NCI-H226 (cell line): ENCODE measurements around the gene RTN4RL1.
"Not testable (repeated sequence)": the region's sequence is repeated elsewhere in the genome, so short reads cannot be mapped to it uniquely, and the experiment has no call there.

ENCODE experiments used
- DNase-seq: peaks from one replicate; pipeline ENCODE4 v3.0.0-alpha.2; 2015

RTN4RL1 gene

DNA sequence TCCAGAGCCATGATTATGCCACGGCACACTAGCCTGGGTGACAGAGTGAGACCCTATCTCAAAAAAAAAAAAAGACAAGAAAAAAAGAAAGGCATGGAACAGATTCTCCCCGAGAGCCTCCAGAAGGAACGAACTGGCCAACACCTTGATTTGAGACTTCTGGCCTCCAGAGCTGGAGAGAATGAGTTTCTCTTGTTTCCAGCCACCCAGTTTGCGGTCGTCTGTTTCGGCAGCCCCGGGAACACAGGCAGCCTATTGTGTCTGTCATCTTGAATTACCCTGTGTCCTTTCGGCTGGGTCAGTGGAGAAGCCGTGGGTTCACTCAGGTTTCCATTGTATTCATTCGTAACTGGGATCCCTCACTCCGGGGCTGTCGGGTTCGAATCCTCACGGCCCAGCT is 111.4 kb downstream of the RTN4RL1 start:
- no peak for DNase-seq

DNA sequence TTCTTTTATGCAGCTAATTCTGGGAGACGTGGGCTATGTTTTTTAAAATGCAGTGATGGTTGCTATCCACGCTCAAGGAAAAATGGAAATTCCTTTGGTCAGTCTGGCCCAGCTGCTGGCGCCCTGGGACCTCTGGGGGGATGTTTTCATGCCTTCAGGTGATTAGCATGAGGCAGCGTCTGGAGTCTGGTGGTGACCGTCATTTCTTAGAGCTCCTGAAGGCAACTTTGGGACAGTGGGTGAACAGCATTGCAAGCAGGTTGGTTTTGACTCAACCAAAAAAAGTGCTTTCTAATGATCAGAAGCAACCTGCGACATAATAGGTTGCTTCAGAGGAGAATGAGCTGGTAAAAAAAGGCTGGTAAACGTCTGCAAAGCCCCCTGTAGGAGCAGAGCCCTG is 113.0 kb downstream of the RTN4RL1 start:
- DNase-seq: no peak

DNA sequence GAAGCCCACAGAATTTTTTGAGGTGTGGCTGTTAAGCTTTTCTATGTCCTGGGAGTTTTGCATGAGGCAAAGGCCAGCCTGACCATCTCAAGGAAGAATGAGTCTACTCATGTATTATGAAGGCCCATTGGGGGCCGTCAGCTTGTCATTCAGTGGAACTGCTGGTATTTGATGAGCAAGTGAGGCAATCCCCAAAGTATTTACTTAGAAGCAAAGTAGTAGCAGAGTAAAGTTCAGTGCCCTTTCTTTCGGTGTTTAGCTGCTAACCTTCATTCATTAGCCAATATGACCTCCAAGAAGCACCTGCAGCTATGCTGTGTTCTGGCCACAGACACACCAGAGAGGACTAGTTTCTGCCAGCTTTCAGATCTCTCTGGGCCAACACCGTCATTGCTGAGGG is 115.1 kb downstream of the RTN4RL1 start:
- DNase-seq: no peak

DNA sequence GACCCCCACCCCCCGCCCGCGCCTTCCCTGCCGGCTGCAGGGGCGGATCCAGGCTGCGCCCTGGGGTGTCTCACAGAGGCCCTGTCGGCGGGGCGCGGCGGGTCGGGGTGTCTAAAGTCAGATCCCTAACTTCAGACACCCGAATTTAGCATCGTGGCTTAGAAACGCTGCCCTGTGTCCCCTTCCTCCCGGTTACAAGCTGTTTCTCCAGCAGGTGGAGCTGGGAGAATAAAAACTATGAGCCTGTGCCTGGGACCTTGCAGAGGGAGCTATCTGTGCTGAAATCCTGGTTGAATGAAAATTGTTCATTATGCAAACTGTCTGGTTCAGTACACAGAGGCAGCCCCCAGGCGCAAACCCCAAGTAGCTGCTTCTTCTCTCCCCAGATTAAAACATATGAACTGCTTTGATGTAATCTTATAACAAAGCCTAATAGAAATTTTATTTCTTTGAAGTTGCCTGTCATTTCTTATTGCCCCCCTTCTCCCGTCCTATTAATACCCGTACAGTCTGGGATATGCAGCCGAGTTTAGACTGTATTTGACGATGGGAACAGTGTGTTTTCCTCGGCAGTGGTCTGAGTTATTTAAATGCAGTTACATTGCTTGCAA is 116.3 kb downstream of the RTN4RL1 start:
- DNase-seq: peak; percentile 52

DNA sequence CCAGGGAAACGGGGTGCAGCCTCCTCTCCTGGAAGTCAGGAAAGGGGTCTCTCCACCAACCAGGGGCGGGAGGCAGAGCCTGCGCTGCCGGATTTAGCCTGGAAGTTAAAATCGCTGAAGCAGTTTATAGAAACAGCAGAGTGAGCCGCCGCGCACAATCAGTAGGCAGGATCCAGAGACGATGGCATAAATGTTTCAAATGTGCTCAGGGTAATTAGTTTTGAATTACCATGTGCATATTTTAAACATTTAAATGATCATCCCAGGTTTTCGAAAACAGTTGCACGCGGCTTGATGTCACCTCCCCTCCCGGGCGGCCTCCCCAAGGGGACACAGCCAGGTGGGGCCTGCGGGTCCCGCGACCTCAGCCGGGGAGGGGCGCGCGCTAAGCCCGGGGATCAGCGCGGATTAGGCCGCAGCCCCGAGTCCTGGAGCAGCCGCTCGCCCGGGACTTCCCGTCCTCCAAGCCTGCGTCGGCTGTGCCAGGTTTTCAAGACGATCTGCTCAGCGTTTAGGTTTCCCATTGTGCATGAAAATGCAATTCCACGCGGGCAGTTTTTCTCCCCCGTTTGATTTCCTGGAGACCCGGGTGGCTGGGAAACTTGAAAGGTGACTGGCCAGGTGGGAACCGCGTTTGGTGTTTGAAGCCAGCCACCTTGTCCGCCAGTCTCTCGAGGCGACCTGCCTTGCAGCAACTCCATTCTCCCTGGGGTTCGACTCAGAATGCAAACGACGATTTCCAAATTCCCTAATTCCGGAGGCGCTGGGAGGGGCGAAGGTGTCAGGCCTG is 117.0 kb downstream of the RTN4RL1 start:
- no peak for DNase-seq

DNA sequence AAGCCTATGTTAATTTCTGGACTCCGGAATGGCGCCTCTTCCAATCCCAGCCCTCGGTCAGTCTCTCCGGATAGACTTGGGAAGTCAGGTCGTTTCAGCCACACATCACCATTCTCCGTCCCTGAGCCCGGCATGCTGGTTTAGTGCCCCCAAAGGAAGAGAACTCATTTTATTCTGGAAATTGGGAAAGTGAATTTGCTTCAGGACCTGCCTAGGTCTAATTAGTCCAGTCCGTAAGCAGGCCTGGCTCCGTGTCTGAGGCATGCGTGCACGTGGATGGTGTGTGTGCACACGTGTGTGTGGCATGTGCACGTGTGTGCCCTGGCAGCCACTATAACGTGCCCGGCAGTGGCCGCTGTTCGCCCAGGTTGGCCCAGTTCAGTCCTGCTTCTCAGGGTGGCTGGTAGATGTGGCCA is 117.9 kb downstream of the RTN4RL1 start:
- no peak for DNase-seq

DNA sequence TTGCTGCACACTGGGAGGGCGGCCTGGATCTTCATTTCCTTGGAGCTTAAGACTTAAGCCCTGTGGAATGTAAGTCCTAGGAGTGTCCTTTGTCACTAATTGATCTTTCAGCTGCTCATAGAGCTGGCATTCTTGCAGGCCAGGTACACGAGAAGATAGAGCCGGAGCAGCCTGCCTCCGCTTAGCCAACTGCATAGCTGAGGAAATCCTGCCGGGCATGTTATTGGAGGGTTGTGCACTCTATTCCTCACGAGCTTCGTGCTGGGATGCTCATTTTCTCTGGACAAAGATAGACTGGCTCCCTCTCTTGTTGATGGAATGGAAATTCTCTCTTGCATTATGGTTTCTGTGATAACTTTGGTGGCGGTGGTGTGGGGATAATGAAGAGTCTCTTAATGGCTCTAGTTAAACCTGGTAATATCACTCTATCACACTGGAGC is 118.5 kb downstream of the RTN4RL1 start:
- DNase-seq: no peak

DNA sequence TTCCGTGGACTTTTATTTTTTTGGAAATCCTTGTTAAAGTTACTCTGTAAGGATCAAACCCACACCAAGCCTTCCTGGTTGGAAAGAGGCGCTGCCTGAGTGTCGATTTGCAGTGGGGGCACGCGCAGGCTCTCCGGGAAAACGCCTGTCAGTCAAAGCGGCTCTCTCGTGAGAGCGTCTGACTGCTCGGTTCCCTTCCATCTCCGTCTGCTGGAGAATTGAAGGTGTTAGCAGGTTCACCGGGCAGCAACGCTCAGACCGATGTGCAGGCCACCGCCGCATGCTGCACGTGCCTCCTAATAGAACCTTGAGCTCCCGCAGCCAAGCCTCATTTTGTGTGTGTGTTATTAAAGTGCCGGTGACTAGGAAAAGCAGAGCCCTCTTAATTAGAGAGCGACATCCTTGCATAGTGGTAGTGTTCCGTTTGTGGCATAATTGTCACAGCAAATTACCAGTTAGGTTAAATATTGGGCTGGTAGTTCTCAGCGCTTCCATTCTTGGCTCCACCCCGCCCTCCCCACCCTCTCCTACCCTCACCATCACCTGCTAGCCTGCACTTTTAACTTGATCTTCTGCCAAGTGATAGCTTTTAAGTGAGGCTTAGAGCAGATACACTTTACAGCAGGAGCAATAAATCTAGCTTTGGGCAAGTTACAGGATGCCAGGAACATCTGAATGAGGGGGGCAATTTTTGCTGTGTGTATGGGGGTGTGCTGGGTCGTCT is 119.8 kb downstream of the RTN4RL1 start:
- no peak for DNase-seq

DNA sequence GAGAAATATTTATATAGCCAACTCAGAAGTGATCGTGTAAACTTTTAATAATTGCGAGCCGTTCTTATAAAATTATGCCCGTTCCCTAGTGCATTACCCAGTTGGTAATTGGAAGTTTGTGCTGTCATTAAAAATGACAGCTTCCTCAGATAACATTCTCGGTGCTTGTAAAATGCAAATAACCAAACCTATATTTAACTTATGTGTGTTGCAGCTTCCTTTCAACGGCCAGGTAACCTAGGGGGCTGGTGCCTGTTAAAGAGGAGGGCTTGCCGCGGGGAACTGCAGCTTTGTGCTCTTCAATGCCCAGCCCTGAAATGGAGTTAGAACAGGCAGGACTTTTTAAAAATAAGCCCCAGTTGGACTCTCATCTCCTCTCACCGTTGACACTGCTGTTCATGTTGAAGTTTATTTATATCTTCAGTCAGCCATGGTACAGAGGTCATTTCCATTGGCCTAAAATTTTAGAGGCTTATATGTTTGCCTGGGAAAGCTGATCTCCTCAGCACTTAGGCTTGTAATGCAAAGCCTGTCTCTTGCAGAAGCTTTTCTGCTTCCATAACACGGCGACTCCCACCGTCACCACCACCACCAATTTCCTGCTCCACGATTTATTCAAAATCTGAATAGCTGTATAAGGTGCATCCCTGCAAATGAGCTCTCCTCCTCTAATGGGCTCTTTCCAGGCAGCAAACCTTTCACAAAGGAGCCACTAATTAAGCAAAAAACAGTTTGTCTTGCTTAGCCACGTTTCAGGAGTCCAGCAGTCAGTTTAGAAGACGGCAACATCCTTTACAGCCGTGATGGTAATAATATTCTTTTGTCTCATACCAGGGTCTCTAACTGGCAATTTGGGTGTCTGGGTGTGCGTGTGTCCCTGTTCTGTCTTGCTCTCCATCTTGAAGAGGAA is 120.6 kb downstream of the RTN4RL1 start:
- no peak for DNase-seq

DNA sequence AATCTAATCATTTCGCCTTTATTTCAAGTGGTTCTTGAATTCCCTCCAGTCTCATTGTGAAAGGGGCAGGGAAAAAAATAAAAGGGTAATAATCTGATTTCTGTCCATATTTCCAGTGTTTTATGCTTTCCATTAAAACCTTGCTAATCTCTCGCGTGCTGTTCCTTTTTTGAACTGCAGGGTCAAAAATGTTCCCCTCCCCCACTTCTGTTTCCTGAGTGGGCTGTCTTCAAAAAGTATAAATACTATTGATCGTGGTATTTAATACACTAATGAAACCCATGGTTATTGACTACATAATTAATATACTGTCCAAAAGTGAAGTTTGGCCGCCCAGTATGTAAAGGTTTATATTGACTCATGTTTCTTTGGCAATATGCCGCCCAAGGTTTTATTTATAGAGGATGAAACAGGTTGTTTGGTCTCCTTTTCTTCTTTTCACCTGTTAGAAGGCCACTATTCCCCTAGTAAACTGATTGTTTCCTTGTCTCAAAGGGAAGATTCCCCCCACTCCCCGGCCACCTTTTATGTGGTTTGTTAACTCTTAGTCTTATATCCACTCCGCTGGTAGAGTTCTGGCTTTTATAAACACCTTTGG is 125.6 kb downstream of the RTN4RL1 start:
- no peak for DNase-seq

DNA sequence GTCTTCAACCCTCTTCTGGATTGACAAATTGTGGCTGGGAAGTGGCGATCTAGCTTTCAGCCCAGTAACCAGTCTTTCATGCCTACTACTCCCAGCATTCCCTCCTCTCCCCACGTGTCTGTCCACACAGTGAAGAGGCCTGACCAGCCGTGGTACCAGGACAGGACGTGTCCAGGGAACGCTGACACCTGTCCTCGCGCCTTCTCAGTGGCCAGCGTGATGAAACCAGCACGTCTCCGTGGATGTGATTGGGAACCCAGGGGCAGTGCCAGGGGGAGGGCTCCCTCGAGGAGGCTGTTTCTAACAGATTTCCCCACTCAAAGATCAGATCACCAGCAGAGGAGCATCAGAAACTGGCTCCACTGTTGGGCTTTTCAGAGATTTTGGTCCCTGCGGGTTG is 126.3 kb downstream of the RTN4RL1 start:
- no peak for DNase-seq

DNA sequence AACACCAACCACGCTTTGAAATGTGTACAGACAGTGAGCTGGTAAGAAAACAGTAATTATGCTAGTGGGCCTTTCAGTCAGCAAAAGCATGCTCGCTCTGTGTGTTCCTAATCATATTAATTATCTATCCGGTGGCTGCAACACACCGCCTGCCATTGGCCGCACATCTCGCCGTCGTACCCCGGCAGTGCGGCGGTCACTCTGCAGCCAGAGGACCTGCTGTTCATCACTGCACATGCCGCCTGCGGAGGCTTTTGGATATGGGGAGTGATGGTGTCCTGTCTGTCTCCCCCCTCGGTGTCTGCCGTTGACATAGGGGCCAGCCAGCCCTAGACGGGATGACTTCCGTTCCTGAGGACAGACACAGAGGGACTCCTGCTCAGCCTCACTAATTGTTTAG is 126.8 kb downstream of the RTN4RL1 start:
- no peak for DNase-seq

DNA sequence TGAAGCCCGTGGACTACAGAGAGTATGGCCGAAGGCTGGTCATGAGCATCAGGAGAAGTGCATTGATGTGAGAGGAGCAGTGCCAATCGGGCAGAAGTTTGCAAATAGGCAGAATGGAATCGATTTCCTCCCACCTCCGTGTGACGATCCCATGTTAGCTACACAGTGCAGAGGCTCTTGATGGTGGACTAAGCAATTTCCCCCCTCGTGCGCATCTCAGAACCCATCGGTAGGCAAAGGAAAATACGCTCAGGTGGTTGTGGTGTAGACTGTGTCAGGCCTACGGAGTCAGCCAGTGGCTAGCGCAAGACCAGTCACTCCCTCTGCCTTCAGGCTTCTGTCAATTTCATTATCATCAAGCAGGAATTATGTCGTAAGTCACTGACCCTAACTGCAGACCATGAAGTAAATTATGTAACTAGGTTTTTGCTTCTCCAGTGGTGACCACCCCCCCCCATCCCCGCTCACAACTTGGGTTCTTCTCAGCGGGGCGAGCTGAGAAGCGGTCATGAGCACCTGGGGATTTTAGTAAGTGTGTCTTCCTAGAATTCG is 128.0 kb downstream of the RTN4RL1 start:
- no peak for DNase-seq

DNA sequence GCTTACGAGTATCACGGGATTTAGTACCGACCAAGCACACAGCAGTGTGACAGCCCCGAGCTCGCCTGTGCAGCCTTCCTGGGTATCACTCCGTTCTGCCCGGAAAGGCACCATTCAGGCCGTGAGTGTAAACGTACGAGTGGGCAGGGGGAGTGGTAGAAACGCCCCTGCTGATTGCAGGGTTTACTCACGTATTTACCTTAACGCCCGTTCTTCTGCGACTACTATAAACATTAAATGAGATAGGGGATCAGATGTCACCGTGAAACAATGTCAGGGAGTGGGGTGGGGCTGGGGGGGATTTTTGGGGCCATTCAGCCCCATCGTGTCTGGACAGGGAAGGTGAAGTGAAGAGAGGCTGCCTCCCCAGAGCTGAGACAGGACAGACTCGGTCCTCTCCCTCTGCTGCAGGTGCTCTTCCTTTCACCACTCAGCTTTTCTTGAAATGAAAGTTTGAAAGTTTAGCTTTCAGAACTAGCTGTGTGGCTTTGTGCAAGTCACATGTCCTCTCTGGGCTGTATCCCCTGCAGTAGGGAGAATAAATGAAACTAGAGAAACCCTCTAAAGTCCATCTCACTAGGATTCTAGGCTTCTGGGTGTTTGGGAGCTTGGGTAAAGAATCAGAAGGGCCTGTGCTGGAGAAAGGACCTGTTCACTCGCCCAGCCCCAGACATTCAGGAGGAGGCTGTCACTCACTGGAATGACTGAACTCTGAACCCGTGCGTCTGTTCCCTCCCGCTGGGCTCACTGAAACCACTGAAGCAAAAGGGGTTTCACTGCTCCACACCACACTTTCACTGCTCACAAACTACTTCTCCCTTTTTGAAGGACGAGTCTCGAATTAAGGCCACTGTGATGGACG is 128.7 kb downstream of the RTN4RL1 start:
- DNase-seq: no peak

DNA sequence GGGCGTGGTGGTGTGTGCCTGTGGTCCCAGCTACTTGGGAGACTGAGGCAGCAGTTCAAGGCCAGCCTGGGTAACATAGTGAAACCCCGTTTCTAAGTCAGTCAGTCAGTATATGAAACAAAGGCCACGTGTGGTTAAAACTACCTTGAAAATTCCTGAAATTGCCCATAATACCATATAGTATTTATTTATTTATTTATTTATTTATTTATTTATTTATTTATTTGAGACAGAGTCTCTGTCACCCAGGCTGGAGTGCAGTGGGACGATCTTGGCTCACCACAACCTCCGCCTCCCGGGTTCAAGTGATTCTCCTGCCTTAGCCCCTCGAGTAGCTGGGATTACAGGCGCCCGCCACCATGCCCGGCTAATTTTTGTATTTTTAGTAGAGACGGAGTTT is 129.7 kb downstream of the RTN4RL1 start:
- DNase-seq: not testable (repeated sequence)

DNA sequence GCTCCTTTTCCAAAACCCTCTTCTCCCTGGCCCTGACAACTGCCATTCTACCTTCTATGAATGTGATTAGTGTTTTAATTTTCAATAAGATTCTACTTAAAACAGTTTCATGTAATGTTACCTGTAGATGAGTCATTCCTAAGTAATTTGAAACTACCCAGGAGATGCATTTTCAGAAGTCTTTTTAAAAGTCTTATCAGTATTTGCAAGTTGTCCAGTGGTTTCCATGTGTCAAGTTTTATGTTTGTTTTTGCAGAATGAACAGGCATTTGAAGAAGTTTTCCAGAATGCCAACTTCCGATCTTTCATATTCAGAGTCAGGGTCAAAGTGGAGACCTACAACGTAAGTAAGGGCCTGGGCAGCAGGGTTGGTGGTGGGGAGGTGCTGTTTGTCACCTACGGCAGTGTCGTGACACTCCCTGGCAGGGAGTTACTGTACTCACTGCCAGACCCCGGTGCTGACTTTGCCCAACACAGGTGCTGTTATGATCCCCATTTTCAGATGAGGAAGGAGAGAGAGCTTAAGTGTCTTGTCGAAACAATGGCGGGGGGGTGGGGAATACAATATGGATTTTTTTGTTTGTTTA is 130.3 kb downstream of the RTN4RL1 start:
- DNase-seq: no peak

DNA sequence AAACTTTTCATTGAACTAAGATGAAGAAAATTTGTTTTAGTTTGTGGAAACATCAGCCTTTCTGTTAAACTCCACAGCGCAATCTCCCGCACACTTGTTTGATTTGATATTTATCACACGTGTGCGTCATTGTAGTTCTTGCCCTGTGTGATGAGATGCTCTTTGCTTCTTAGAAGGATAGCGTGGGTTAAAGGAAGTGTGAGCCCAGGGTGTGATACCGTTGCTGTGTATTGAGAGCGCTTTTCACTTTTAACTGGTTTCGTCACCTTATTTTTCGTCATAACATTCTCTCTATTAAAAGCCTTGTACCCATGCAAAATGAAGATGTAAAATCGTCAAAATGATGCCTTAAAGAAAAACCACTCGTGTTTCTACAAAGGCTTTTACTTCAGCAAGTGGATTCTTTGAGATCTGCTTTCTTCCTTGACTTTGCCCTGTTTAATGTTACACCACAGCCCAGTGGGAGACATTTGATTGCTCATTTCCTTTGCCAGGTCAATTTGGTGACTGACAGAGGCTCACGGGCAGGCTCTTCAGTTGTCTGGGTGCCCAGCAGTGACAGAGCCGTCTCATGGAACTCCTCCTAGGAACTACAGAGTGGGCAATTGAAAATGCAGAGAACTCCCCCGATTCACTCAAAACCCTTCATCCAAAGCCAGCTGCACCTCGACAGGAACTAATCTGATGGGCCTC is 134.2 kb downstream of the RTN4RL1 start:
- DNase-seq: no peak

DNA sequence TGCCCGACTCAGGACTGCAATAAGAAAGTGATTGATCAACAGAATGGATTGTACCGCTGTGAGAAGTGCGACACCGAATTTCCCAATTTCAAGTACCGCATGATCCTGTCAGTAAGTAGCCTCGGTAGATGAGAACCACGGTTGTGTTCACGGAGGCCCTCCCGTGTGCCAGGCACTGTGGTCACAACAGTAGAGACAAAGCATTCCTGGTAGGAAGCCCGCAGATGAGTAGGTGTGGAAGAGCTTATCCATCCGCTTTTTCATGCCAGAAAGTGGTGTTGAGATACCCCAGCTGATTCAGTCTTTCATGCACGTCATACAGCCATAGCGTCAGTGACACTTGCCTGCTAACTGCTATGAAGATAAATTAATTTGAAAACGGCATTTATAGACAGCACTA is 136.4 kb downstream of the RTN4RL1 start:
- no peak for DNase-seq
